Measurements from ENCODE around the gene GLRA2.

GLRA2 gene

GRCh38 chrX:14775416-14775815, 246.1 kb downstream of the GLRA2 start:
- H3K27ac ChIP-seq (ENCODE audit: low read length), result no peak overlapping the region
- no peak overlapping the region for H3K9ac ChIP-seq (ENCODE audit: low read length)
- TF ChIP-seq EZH2phosphoT487 (IDR thresholded peaks at IDR 0.05; ENCODE audit: low read depth) (no peak), CTCF (IDR thresholded peaks at IDR 0.05; ENCODE audit: low read depth, low read length) (no peak)
- H3K27me3 ChIP-seq (ENCODE audit: low read depth, low read length), result no peaks in the 10 kb centered on the region
- H3K4me1 ChIP-seq (ENCODE audit: low read length), result no peaks in the 10 kb centered on the region
- H3K36me3 ChIP-seq (replicated peaks; ENCODE audit: low read depth, low read length), result no peaks in the 10 kb centered on the region
- no peak overlapping the region for H3K4me2 ChIP-seq (ENCODE audit: low read length)
- H3K4me3 ChIP-seq (ENCODE audit: low read length), result no peak overlapping the region
- H4K20me1 ChIP-seq (ENCODE audit: insufficient read depth, low read length), result no peaks in the 10 kb centered on the region
- H2AFZ ChIP-seq (ENCODE audit: low read depth, low read length), result no peak overlapping the region
- H3K79me2 ChIP-seq (ENCODE audit: low read length), result no peaks in the 10 kb centered on the region
- H3K9me3 ChIP-seq (ENCODE audit: insufficient read depth, low read length), result no peaks in the 10 kb centered on the region

GRCh38 chrX:14776901-14777300, 247.6 kb downstream of the GLRA2 start:
- Histone ChIP-seq H3K9ac (ENCODE audit: low read length) (no peak overlapping the region), H3K27ac (ENCODE audit: low read length) (no peak overlapping the region)
- no peak for TF ChIP-seq EZH2phosphoT487 (IDR thresholded peaks at IDR 0.05; ENCODE audit: low read depth)

GRCh38 chrX:14777525-14777924, 248.2 kb downstream of the GLRA2 start:
- TF ChIP-seq EZH2phosphoT487 (IDR thresholded peaks at IDR 0.05; ENCODE audit: low read depth) (no peak), CTCF (IDR thresholded peaks at IDR 0.05; ENCODE audit: low read depth, low read length) (no peak)
- Histone ChIP-seq H4K20me1 (ENCODE audit: insufficient read depth, low read length) (no peaks in the 10 kb centered on the region), H3K9me3 (ENCODE audit: insufficient read depth, low read length) (no peaks in the 10 kb centered on the region), H3K27ac (ENCODE audit: low read length) (no peak overlapping the region), H2AFZ (ENCODE audit: low read depth, low read length) (no peak overlapping the region), H3K9ac (ENCODE audit: low read length) (no peak overlapping the region), H3K27me3 (ENCODE audit: low read depth, low read length) (no peaks in the 10 kb centered on the region), H3K4me3 (ENCODE audit: low read length) (no peak overlapping the region), H3K79me2 (ENCODE audit: low read length) (no peaks in the 10 kb centered on the region), H3K36me3 (replicated peaks; ENCODE audit: low read depth, low read length) (no peaks in the 10 kb centered on the region), H3K4me1 (ENCODE audit: low read length) (no peaks in the 10 kb centered on the region), H3K4me2 (ENCODE audit: low read length) (no peak overlapping the region)

More at GRCh38 chrX:14776901-14777300, 247.6 kb downstream of the GLRA2 start:
- H3K4me2 ChIP-seq (ENCODE audit: low read length), result no peak overlapping the region
- H3K27me3 ChIP-seq (ENCODE audit: low read depth, low read length), result no peaks in the 10 kb centered on the region
- H2AFZ ChIP-seq (ENCODE audit: low read depth, low read length), result no peak overlapping the region
- H3K9me3 ChIP-seq (ENCODE audit: insufficient read depth, low read length), result no peaks in the 10 kb centered on the region
- H3K4me1 ChIP-seq (ENCODE audit: low read length), result no peaks in the 10 kb centered on the region
- no peaks in the 10 kb centered on the region for H3K79me2 ChIP-seq (ENCODE audit: low read length)
- H3K36me3 ChIP-seq (replicated peaks; ENCODE audit: low read depth, low read length), result no peaks in the 10 kb centered on the region
- no peaks in the 10 kb centered on the region for H4K20me1 ChIP-seq (ENCODE audit: insufficient read depth, low read length)
- H3K4me3 ChIP-seq (ENCODE audit: low read length), result no peak overlapping the region

- H4K20me1 ChIP-seq (ENCODE audit: insufficient read depth, low read length), result no peaks in the 10 kb centered on the region
- no peak overlapping the region for H3K4me3 ChIP-seq (ENCODE audit: low read length)
- H3K4me2 ChIP-seq (ENCODE audit: low read length), result no peak overlapping the region
- no peaks in the 10 kb centered on the region for H3K27me3 ChIP-seq (ENCODE audit: low read depth, low read length)
- no peaks in the 10 kb centered on the region for H3K9me3 ChIP-seq (ENCODE audit: insufficient read depth, low read length)
- H2AFZ ChIP-seq (ENCODE audit: low read depth, low read length), result no peak overlapping the region
- H3K9ac ChIP-seq (ENCODE audit: low read length), result no peak overlapping the region
- no peaks in the 10 kb centered on the region for H3K79me2 ChIP-seq (ENCODE audit: low read length)
- no peaks in the 10 kb centered on the region for H3K36me3 ChIP-seq (replicated peaks; ENCODE audit: low read depth, low read length)
- H3K27ac ChIP-seq (ENCODE audit: low read length), result no peak overlapping the region
- TF ChIP-seq EZH2phosphoT487 (IDR thresholded peaks at IDR 0.05; ENCODE audit: low read depth) (no peak), CTCF (IDR thresholded peaks at IDR 0.05; ENCODE audit: low read depth, low read length) (no peak)
- no peaks in the 10 kb centered on the region for H3K4me1 ChIP-seq (ENCODE audit: low read length)
Measured at GRCh38 chrX:14779580-14779979, 250.2 kb downstream of the GLRA2 start.

Measured in OCI-LY3 (cell line).